Measurements from ENCODE around the gene KRTAP4-8.
"Not testable (repeated sequence)": the region's sequence is repeated elsewhere in the genome, so short reads cannot be mapped to it uniquely, and the experiment has no call there.

The KRTAP4-8 gene

DNA sequence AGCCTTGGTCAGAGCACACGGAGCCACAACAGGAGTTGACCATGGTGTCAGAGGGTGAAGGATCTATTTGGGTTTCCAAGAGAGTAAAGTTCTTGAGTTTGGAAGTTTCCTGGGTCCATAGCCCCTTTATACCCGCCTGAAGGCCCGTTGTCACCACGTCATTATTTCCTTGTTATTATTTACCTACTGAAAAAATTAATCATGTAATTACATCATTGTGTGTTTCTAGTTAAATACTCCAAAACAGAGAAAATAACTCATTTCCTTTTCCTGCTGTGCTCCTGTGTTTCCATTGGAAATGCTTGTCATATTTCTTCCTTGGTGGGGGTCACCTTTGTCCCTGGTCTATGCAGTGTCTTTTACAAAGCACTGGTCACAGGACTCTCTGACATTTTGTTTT lies at the start of gene KRTAP4-8:
KRTAP4-8 (minus strand) TSS at position 101 of the 400 bp plus-strand sequence; CDS start at position 43, 58 bp downstream.
- DNase-seq (ENCODE audit: low read depth), result no peak

DNA sequence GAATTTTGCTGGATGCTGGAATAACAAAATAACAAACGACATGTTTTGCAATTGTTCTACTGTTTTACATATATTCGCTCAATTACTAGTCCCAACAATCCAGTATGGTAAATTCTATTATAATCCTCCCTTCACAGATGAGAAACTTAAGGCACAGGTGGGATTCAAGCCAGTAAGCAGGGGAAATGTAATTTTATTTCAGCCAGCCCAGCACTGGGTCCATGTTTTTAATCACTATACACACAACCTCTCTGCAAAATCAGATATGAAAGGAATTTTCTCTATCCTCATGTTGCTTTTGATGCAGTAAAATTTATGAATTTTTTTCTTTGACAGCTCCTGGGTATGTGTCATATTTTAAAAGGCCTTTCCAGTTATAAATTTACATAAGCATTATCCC lies 47.3 kb upstream of the KRTAP4-8 start:
- no peak for DNase-seq (ENCODE audit: low read depth)

DNA sequence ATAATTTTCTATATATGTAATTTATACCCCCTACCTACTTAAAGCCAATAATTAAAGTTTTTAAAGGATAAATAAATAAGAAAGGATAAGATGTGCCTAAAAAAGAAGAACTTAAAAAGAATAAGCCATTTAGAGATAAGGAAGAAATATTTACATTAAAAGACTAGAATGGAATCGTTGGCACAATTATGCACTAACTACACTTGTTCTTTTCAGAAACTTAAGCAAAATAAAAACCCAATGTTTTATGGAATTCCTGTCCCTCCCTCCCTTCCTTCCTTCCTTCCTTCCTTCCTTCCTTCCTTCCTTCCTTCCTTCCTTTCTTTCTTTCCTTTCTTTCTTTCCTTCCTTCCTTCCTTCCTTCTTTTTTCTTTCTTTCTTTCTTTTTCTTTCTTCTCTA lies 46.9 kb upstream of the KRTAP4-8 start:
- DNase-seq (ENCODE audit: low read depth), result no peak

DNA sequence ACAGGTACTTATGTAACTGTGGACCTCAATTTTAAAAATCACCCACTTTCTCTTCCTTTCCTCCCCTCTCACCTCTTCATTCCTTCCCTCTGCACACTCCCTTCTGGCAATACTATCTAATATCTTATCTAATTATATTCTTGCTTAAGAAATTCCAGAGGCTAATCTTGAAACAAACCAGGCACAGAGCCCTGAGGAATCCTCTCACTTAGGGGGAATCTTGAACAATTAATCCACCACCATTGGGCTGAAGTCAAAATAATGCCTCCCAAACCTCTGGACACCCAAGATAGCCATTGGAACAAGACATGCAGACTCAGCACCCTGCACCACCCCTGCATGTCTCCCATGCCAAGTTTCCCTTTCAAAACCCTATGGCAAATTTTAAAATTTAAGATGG lies 43.4 kb upstream of the KRTAP4-8 start:
- no peak for DNase-seq (ENCODE audit: low read depth)

DNA sequence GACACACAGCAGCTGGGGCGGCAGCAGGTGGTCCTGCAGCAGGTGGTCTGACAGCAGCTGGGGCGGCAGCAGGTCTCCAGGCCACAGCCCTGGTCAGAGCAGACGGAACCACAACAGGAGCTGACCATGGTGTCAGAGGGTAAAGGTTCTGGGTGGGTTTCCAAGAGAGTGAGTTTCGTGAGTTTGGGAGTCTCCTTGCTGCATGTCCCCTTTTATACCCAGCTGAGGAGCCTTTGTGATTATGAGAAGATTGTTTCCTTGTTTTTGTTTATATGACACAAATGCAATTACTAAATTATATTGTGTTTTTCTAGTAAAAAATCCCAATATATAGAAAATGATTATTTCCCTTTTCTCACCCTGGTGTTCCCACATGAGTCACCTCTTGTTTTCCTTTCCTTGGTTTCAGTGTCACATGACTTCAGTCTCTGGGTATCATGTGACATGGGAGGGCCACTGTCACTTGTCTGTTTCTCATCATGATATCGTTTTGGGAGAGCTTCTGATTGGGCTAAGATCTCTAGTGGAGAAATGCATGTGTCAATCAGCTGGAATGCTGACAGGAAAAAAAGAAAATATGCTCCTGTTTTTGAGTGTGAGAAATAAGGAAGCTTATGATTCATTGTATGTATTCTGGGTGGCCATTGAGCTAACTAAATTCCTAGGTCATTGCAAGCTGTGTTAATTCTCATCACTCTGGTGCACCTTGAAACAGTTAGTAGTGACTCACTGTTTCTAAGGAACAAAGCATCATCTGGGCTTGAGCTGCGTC lies 42.6 kb upstream of the KRTAP4-8 start, which contains the start of gene KRTAP4-6:
KRTAP4-6 (minus strand) TSS at position 185 of the 772 bp plus-strand sequence; CDS start at position 128, 57 bp downstream.
- DNase-seq (ENCODE audit: low read depth), result peak; percentile 64

DNA sequence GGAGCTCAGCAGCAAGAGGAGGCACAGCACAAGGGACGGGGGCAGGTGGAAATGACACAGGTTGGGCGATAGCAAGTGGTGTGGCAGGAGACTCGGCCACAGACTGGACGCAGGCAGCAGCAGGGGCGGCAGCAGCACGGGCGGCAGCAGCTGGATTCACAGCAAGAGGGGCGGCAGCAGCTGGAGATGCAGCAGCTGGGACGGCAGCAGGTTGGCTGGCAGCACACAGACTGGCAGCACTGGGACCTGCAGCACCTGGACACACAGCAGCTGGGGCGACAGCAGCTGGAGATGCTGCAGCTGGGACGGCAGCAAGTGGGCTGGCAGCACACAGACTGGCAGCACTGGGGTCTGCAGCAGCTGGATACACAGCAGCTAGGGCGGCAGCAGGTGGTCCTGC lies 41.9 kb upstream of the KRTAP4-8 start:
- DNase-seq (ENCODE audit: low read depth), result not testable (repeated sequence)

DNA sequence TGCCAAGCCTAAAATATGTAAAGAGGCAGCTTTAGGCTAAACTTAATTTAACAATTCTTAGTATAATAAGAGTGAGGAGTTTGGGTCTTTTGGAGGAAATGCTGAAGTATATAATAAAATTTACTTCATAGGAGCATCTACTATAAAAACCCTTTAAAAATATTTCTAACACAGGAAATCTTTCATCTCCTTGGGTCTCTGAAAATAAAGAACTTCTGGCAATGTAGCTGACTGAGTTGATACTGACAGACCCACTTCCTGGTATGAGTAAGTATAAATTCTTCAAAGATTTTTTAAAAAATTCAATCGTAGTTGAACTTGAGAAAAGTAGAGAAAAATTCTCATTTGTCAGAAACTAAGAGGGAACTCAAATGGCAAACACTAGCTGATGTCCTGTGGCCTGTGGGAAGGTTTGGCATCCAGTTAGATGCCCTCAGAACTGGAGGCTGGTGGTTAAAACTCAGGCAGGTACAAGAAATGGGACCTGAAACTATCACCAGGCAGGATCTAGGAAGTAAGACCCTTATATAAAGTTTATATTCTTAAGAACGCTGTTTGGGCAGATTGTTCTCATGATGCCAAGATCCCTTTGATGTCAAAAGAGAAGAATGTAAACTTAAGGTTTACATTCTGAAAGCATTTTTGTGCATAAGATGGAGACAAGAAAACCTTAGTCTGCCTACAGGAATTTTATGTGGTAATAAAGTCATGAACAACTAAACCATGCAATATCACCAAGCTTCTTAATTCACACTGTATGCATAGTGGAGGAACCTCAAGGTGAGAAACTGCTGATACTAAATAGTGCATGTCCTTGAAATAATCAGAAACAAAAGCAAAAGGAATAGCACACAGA lies 36.2 kb upstream of the KRTAP4-8 start:
- no peak for DNase-seq (ENCODE audit: low read depth)

DNA sequence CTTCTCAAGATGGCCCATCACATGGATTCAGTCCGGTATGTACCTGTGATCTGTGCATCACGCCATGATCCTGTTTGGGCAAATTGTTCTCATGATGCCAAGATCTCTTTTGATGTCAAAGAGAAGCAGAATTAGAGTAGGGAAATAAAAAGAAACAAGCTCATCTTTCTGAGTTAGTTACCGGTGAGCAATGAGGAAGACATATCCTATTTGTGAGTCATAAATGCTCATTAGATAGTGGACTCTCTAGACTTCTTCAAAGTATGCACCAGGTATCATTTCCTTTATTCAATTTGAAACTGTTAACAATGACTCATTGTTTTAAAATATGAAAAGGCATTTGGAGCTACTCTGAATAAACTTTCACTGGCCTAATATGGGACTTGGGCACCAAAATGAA lies 34.0 kb upstream of the KRTAP4-8 start:
- no peak for DNase-seq (ENCODE audit: low read depth)

DNA sequence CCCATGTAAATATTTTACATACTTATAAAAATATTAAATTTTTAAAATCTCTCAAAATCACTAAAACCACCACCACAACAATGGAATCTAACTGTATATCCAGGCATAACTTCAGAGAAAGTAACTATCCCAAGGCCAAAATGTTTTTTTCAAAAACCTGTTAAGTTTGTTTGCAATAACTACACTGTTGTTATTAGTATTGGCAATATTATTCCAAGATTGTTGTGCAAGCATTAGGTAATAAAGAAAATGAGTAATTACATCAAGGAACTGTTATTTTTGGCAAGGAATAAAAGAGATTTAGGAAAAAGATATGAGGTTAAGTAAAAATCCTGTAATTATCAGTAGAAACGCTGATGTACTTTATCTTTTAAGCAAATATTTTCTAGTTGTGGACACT lies 29.4 kb upstream of the KRTAP4-8 start:
- DNase-seq (ENCODE audit: low read depth), result no peak

DNA sequence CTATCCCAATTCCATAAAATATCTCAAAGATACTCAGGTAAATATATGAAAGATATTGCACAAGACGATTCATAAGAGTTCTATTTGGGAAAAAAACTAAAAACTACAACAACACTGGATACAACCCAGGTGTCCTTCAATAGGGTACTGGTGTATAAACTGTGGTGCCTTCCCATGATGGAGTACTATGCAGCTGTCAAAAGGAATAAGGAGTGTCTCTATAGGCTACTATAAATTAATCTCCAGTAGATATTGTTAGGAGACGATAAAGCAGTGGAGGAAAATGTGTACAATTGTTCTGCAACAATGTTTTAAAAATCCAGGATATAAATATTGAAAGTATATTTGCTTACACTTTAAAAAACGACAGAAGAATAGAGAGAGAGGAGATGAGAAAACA lies 28.5 kb upstream of the KRTAP4-8 start:
- DNase-seq (ENCODE audit: low read depth), result no peak

DNA sequence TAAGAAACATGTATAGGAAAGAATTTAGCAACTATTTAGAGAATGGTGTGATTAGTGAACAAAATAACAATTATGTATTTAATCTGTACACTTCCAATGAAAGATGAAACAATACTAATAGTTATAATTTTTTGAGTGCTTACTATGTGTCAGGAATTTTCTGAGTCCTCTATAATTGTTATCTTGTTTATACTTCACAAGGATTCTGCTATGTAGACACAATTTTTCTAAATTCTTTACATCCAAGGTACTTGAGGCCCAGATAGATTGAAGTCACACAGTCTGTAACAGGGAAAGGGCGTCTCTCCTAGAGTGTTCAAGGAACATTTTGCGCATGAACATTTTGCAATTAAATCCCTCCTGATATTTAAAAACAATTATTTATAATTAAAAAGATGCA lies 27.1 kb upstream of the KRTAP4-8 start:
- no peak for DNase-seq (ENCODE audit: low read depth)

DNA sequence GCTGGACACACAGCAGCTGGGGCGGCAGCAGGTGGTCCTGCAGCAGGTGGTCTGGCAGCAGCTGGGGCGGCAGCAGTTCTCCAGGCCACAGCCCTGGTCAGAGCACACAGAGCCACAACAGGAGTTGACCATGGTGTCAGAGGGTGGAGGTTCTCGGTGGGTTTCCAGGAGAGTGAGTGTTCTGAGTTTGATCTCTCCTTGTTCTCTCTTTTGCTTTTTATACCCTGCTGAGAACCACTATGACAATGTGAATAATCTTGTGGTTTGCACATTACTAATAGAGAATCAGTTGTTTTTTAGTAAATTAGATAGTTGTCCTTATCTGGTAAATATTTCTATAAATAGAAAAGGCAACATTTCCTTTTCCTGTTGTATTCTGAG lies 26.0 kb upstream of the KRTAP4-8 start, which contains the start of gene KRTAP4-12:
KRTAP4-12 (minus strand) TSS at position 192 of the 381 bp plus-strand sequence; CDS start at position 132, 60 bp downstream.
- DNase-seq (ENCODE audit: low read depth), result not testable (repeated sequence)

DNA sequence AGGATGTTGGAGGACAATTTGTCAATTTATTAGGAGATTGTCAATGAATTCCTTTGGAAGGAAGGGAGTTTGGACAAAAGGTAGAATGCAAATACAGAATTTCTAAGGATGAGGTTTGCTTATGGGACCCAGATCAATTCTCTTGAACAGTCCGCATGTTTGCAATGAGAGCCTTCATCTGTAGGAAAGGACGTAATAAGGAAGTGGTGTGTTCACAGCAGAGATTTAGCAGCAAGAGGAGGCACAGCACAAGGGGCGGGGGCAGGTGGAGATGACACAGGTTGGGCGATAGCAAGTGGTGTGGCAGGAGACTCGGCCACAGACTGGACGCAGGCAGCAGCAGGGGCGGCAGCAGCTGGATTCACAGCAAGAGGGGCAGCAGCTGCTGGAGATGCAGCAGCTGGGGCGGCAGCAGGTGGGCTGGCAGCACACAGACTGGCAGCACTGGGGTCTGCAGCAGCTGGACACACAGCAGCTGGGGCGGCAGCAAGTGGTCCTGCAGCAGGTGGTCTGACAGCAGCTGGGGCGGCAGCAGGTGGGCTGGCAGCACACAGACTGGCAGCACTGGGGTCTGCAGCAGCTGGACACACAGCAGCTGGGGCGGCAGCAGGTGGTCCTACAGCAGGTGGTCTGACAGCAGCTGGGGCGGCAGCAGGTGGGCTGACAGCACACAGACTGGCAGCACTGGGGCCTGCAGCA lies 25.5 kb upstream of the KRTAP4-8 start:
- DNase-seq (ENCODE audit: low read depth), result not testable (repeated sequence)

DNA sequence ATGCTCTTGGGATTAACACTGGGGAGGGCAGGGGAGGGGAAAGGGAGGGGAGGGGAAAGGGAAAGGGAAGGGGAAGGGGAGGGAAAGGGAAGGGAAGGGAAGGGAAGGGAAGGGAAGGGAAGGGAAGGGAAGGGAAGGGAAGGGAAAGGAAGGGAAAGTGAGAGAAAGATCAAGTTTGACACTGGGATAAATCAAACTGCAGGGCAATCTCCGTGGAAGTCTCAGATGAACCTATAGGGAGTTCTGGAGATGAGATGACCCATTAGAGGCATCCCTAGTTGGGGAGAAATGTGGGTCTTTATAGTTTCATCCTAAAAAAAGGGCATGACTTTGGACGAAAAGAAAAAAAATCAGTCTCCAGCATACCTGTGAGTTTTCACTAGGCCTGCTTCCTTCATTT lies 23.8 kb upstream of the KRTAP4-8 start:
- no peak for DNase-seq (ENCODE audit: low read depth)

DNA sequence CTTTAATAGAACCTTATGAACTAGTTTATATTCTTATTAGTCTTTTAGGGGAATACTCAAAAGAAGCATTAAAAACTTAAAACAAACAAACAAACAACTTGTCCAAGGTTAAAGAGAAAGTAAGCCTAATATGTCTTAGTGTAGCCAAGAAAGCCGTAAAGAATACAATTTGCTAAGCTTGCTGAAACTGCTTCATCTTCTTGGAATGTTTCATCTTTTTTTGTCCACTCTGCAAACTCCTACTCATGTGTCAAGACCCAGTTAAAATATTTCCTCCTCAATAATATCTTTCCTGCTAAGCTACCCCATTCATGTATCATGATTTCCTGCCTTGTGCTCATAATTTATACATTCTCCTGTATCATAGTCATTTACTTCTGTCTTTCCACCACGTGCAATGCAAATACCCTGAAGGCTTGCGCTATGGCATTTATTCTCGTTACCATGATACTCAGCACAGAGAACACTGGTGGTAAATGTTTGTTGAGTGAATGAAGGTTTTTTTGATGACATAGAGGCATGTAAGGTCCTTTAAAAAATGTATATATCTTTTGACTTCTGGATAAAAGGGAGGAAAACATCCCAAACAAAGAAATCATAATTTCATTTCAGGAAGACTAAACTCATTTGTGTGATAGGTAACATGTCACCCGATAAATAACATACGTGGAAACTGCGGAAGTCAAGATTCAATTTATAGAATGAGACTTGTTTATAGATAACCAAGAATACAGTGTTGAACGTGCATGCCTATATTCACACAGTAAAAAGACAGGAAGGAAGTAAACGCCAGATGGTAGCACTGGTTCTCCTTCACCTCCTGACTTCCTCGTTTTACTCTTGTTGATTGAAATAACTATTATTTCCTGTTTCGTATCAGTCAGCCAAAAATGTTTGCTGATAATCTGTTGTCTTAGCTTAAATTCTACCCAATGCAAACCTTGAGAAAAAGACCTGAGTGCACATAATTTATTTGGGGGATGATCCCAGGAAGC lies 22.1 kb upstream of the KRTAP4-8 start:
- not testable (repeated sequence) for DNase-seq (ENCODE audit: low read depth)

DNA sequence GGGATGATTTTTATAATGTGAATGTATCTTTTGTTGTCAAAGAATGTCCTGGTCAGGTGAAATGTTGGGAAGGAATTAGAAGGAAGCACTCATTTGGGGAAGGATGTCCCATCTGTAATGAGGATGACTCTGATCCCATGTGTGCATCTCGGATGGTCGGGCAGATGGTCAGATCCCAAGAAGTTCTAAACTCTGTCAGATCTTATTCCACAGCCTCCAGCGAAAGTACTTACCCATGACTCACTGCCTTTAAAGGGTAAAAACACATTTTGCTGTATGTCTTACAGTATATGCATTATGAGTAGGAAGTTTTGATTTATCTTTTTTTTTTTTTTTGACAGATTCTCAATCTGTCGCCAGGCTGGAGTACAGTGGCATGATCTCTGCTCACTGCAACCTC lies 20.8 kb upstream of the KRTAP4-8 start:
- DNase-seq (ENCODE audit: low read depth), result no peak

DNA sequence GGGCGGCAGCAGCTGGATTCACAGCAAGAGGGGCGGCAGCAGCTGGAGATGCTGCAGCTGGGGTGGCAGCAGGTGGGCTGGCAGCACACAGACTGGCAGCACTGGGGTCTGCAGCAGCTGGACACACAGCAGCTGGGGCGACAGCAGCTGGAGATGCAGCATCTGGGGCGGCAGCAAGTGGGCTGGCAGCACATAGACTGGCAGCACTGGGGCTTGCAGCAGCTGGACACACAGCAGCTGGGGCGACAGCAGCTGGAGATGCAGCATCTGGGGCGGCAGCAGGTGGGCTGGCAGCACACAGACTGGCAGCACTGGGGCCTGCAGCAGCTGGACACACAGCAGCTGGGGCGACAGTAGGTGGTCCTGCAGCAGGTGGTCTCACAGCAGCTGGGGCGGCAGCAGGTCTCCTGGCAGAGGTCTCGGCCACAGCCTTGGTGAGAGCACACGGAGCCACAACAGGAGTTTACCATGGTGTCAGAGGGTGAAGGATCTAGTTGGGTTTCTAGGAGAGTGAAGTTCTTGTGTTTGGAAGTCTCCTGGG lies 20.0 kb upstream of the KRTAP4-8 start, which contains the start of gene KRTAP4-11:
KRTAP4-11 (minus strand) TSS at position 528 of the 541 bp plus-strand sequence; CDS start at position 470, 58 bp downstream.
- DNase-seq (ENCODE audit: low read depth), result not testable (repeated sequence)

DNA sequence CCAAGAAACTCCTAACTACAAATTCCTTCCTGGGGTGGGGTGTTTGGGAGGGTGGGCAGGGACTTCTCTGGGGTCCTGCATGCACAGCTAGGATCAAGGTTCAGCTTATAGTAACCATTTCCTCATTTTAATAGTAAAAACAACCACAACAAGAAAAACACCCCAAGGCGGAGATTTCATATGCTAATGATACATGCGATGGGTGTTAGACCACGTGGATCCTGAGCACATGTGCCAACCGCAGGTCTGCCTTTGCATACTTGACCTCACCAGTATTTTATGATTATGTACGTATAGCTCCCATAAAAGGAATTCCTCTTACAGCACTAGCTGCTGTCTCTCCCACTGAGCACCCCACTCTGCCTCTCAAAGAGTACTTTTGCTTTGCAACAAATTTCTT lies 18.4 kb upstream of the KRTAP4-8 start:
- DNase-seq (ENCODE audit: low read depth), result no peak

DNA sequence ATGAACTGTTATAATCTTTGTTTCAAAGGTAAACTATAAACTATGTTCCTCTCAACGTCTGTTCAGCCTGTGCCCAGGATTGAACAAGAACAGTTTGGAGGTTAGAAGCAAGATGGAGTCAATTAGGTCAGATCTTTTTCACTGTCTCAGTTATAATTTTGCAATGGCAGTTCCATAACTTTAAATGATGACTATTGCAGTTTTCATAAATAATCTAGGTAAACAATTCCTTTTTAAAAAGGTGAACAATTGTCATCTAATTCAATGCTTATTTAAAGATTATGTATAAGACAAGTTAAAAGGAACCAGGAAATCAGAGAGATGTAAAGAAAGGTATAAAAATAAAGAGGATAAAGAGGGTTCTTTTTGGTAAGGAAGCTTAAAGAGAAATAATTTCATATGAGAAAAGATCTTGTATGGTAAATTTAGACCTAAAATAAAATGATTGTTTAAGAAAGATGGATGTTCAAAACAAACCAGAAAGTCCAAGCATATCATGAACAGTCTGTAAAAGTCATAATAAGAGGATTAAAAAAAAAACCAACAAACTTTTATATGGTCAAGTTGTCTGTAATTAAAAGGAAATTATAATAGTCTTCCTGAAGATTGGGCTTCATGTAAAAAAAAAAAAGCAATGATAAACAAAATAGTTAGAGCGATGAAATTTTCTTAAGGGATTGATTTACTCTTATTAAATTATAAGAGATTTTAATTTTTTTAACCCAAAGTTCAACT lies 13.4 kb upstream of the KRTAP4-8 start:
- DNase-seq (ENCODE audit: low read depth), result no peak

Data from HS-27A (cell line).